GM19351 (cell line): ENCODE data around the gene STARD9.
"Not testable (repeated sequence)": the region's sequence is repeated elsewhere in the genome, so short reads cannot be mapped to it uniquely, and the experiment has no call there.

ENCODE experiments used
- ATAC-seq: cut with Tn5 transposase; IDR thresholded peaks from one replicate; pipeline ENCODE4 v1.9.1; 2021; ENCODE audit warnings: mild to moderate bottlenecking, moderate library complexity; ENCODE audit not compliant: unreplicated experiment

The STARD9 gene

GRCh38 chr15:42621996-42622925 is 46.9 kb downstream of the STARD9 start:
- ATAC-seq: no peak

GRCh38 chr15:42623951-42624350 is 48.5 kb downstream of the STARD9 start:
- ATAC-seq: no peak

GRCh38 chr15:42627485-42627884 is 52.1 kb downstream of the STARD9 start:
- no peak for ATAC-seq

- no peak for ATAC-seq
These were observed 53.4 kb downstream of the STARD9 start for GRCh38 chr15:42628761-42629160.

- ATAC-seq: no peak
These were observed 56.8 kb downstream of the STARD9 start for GRCh38 chr15:42632105-42632675.

- no peak for ATAC-seq
These were observed 64.7 kb downstream of the STARD9 start for GRCh38 chr15:42640109-42640508.

GRCh38 chr15:42650208-42651066 is 75.0 kb downstream of the STARD9 start:
- ATAC-seq: peak; percentile 75

- ATAC-seq: no peak
These were observed 90.4 kb downstream of the STARD9 start for GRCh38 chr15:42665827-42666226.

- no peak for ATAC-seq
These were observed 92.4 kb downstream of the STARD9 start for GRCh38 chr15:42667855-42668254.

GRCh38 chr15:42670451-42670850 is 95.0 kb downstream of the STARD9 start:
- no peak for ATAC-seq

GRCh38 chr15:42672444-42672843 is 97.0 kb downstream of the STARD9 start:
- no peak for ATAC-seq

- no peak for ATAC-seq
These were observed 99.1 kb downstream of the STARD9 start for GRCh38 chr15:42674472-42674871.

GRCh38 chr15:42675021-42675420 is 99.6 kb downstream of the STARD9 start:
- no peak for ATAC-seq

GRCh38 chr15:42679285-42680141 is 104.1 kb downstream of the STARD9 start:
- ATAC-seq: no peak

- not testable (repeated sequence) for ATAC-seq
These were observed 104.7 kb downstream of the STARD9 start for GRCh38 chr15:42680142-42680482.

GRCh38 chr15:42681119-42681518 is 105.7 kb downstream of the STARD9 start:
- no peak for ATAC-seq

- no peak for ATAC-seq
These were observed 110.9 kb downstream of the STARD9 start for GRCh38 chr15:42686281-42686680.

GRCh38 chr15:42687740-42688139 is 112.3 kb downstream of the STARD9 start:
- no peak for ATAC-seq

- ATAC-seq: no peak
These were observed 112.9 kb downstream of the STARD9 start for GRCh38 chr15:42688301-42688700.

- no peak for ATAC-seq
These were observed 115.9 kb downstream of the STARD9 start for GRCh38 chr15:42691308-42691707.

GRCh38 chr15:42691770-42692169 is 116.4 kb downstream of the STARD9 start:
- no peak for ATAC-seq
